GM12878 (cell line): ENCODE results near the gene TLE3. TPM values are rescaled to one million over a fixed set of nuclear protein-coding genes. Genes with fewer than 3 reads are reported as not detected.

Source experiments
- ASH2L ChIP-seq: fragments of 300-600, 200-600 bp; sonication (generic); IDR thresholded peaks from 2 replicates; pipeline ENCODE4 v1.6.1; 2017; ENCODE audit warnings: low read depth, mild to moderate bottlenecking, borderline replicate concordance
- CREB1 ChIP-seq: IDR thresholded peaks from 2 replicates; pipeline ENCODE4 v1.6.1; 2012; ENCODE audit warnings: low read depth, mild to moderate bottlenecking, inconsistent platforms
- EP300 ChIP-seq, 2 experiments: fragments of 150-350 bp in 1 of 2; IDR thresholded peaks; 2 replicates each; pipeline ENCODE4 v1.6.1; 2011 to 2012; ENCODE audit warnings: low read depth in 2 of 2, low read length in 2 of 2, borderline replicate concordance in 1 of 2, improper control_type of control experiment in 1 of 2, inconsistent platforms in 1 of 2; ENCODE audit not compliant: control insufficient read depth in 1 of 2
- ESRRA ChIP-seq: IDR thresholded peaks from 2 replicates; pipeline ENCODE4 v1.6.1; 2012; ENCODE audit warnings: mild to moderate bottlenecking, low read length, improper control_type of control experiment
- GABPA ChIP-seq: IDR thresholded peaks from 2 replicates; pipeline ENCODE4 v1.6.1; 2014; ENCODE audit warnings: antibody characterized with exemption, low read depth, mild to moderate bottlenecking, inconsistent platforms
- IKZF1 ChIP-seq: fragments of 450-650 bp; conservative IDR thresholded peaks from 2 replicates; pipeline ENCODE4 v1.6.1; 2017; ENCODE audit warnings: antibody characterized with exemption, mild to moderate bottlenecking
- MEF2B ChIP-seq: fragments of 450-650 bp; IDR thresholded peaks from 2 replicates; pipeline ENCODE4 v1.6.1; 2018; ENCODE audit warnings: mild to moderate bottlenecking, moderate library complexity; ENCODE audit not compliant: partially characterized antibody, poor library complexity, severe bottlenecking
- MYC ChIP-seq: IDR thresholded peaks from 2 replicates; pipeline ENCODE4 v1.6.1; 2011; ENCODE audit warnings: mild to moderate bottlenecking, low read length, moderate library complexity, inconsistent platforms; ENCODE audit not compliant: insufficient read depth, insufficient replicate concordance, insufficient read length, severe bottlenecking
- SPI1 ChIP-seq: IDR thresholded peaks from 2 replicates; pipeline ENCODE4 v1.6.1; 2011; ENCODE audit warnings: low read depth, mild to moderate bottlenecking, low read length, moderate library complexity, borderline replicate concordance; ENCODE audit not compliant: insufficient read depth
- STAT3 ChIP-seq: IDR thresholded peaks from 2 replicates; pipeline ENCODE4 v1.6.1; 2011; ENCODE audit warnings: low read depth, low read length, improper control_type of control experiment
- TCF3 ChIP-seq: IDR thresholded peaks from 2 replicates; pipeline ENCODE4 v1.6.1; 2012; ENCODE audit warnings: low read depth, mild to moderate bottlenecking, low read length, borderline replicate concordance; ENCODE audit not compliant: insufficient read depth
- ZZZ3 ChIP-seq: IDR thresholded peaks from 2 replicates; pipeline ENCODE4 v1.6.1; 2011; ENCODE audit warnings: low read depth; ENCODE audit not compliant: control insufficient read depth, insufficient read length
- polyA plus RNA-seq, 11 experiments: library from polyadenylated mRNA; depleted of rRNA in 4 of 11; unstranded in 6 of 11; stranded (reverse) in 5 of 11; fragments of >200 nt; fragmentation: Nextera tagmentation in 4 of 11; fragmentation: Illumina TruSeq in 1 of 11; extraction: Ambion mirVana in 4 of 11; extraction: Trizol in 1 of 11; gene quantifications; 1 replicate in 1 of 11; 2 replicates in 10 of 11; pipeline versions ENCODE4 v1.2.1 to v1.2.3, GENCODE V29; 2011 to 2016; ENCODE audit warnings: inconsistent platforms in 2 of 11, missing spikeins in 2 of 11, low read depth in 1 of 11
- total RNA-seq, 4 experiments: library from RNA; depleted of rRNA in 3 of 4; stranded (reverse); fragments of >200 nt in 3 of 4; fragmentation: Illumina TruSeq in 1 of 4; extraction: Trizol in 1 of 4; gene quantifications; 2 replicates each; pipeline versions ENCODE4 v1.2.1 to v1.2.3, GENCODE V29; 2013 to 2021
- TF ChIP-seq, protein P1 (sequence below): fragments of 450-650 bp; IDR thresholded peaks from 2 replicates; pipeline ENCODE4 v1.6.1; 2017; ENCODE audit warnings: mild to moderate bottlenecking, moderate library complexity
- TF ChIP-seq, protein P2 (sequence below): IDR thresholded peaks from 2 replicates; pipeline ENCODE4 v1.6.1; 2012; ENCODE audit warnings: low read depth, low read length, improper control_type of control experiment
- TF ChIP-seq, protein P3 (sequence below): fragments of 450-650 bp; IDR thresholded peaks from 2 replicates; pipeline ENCODE4 v1.6.1; 2017; ENCODE audit warnings: antibody characterized with exemption, mild to moderate bottlenecking, moderate library complexity
- TF ChIP-seq, protein P4 (sequence below): IDR thresholded peaks from 2 replicates; pipeline ENCODE4 v1.6.1; 2011; ENCODE audit warnings: mild to moderate bottlenecking, low read depth, low read length, moderate library complexity; ENCODE audit not compliant: insufficient replicate concordance
- TF ChIP-seq, protein P5 (sequence below): fragments of 450-650 bp; IDR thresholded peaks from 2 replicates; pipeline ENCODE4 v1.6.1; 2017; ENCODE audit warnings: mild to moderate bottlenecking, moderate library complexity

TLE3 gene
- total and polyA plus RNA-seq, 10 of the 15 experiments (the other 5 are each of a cell fraction or from before 2014, with no cell fraction given) = 1.2 to 65.5 (median 9.7) TPM

DNA sequence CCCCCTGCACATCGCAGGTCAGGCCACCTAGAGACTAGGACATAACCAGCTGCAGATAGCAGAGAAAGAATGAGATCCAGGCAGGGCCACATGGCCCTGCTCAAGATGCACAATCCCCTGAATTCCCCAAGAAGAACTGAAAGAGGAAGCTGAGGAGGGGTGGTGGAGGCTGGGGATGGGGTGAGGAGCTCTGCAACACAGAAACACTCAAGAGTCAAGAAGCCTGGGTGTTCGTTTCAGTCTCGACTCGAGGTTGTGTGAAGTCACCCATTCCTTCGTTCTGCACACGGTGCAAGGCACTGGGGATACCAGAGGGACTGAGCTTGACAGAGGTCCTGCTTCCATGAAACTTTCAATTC, 62.0 kb downstream of the TLE3 start (continued):
- TF ChIP-seq, protein P1, sequence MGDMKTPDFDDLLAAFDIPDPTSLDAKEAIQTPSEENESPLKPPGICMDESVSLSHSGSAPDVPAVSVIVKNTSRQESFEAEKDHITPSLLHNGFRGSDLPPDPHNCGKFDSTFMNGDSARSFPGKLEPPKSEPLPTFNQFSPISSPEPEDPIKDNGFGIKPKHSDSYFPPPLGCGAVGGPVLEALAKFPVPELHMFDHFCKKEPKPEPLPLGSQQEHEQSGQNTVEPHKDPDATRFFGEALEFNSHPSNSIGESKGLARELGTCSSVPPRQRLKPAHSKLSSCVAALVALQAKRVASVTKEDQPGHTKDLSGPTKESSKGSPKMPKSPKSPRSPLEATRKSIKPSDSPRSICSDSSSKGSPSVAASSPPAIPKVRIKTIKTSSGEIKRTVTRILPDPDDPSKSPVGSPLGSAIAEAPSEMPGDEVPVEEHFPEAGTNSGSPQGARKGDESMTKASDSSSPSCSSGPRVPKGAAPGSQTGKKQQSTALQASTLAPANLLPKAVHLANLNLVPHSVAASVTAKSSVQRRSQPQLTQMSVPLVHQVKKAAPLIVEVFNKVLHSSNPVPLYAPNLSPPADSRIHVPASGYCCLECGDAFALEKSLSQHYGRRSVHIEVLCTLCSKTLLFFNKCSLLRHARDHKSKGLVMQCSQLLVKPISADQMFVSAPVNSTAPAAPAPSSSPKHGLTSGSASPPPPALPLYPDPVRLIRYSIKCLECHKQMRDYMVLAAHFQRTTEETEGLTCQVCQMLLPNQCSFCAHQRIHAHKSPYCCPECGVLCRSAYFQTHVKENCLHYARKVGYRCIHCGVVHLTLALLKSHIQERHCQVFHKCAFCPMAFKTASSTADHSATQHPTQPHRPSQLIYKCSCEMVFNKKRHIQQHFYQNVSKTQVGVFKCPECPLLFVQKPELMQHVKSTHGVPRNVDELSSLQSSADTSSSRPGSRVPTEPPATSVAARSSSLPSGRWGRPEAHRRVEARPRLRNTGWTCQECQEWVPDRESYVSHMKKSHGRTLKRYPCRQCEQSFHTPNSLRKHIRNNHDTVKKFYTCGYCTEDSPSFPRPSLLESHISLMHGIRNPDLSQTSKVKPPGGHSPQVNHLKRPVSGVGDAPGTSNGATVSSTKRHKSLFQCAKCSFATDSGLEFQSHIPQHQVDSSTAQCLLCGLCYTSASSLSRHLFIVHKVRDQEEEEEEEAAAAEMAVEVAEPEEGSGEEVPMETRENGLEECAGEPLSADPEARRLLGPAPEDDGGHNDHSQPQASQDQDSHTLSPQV = no peak
- TF ChIP-seq MYC = no peak
- TF ChIP-seq, protein P2, sequence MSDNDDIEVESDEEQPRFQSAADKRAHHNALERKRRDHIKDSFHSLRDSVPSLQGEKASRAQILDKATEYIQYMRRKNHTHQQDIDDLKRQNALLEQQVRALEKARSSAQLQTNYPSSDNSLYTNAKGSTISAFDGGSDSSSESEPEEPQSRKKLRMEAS = peak; percentile 66
- no peak for TF ChIP-seq MEF2B
- TF ChIP-seq SPI1 = peak; percentile 75
- no peak for TF ChIP-seq TCF3
- TF ChIP-seq, protein P3, sequence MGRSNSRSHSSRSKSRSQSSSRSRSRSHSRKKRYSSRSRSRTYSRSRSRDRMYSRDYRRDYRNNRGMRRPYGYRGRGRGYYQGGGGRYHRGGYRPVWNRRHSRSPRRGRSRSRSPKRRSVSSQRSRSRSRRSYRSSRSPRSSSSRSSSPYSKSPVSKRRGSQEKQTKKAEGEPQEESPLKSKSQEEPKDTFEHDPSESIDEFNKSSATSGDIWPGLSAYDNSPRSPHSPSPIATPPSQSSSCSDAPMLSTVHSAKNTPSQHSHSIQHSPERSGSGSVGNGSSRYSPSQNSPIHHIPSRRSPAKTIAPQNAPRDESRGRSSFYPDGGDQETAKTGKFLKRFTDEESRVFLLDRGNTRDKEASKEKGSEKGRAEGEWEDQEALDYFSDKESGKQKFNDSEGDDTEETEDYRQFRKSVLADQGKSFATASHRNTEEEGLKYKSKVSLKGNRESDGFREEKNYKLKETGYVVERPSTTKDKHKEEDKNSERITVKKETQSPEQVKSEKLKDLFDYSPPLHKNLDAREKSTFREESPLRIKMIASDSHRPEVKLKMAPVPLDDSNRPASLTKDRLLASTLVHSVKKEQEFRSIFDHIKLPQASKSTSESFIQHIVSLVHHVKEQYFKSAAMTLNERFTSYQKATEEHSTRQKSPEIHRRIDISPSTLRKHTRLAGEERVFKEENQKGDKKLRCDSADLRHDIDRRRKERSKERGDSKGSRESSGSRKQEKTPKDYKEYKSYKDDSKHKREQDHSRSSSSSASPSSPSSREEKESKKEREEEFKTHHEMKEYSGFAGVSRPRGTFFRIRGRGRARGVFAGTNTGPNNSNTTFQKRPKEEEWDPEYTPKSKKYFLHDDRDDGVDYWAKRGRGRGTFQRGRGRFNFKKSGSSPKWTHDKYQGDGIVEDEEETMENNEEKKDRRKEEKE = no peak
- 0 out of 4 replicates have a peak, but pooled peaks of 1 of the 2 experiments have one; percentile 22 for TF ChIP-seq EP300 (IDR thresholded peaks at IDR 0.05; ENCODE audit: borderline replicate concordance in 1 of 2, control insufficient read depth in 1 of 2, low read depth in 2 of 2, low read length in 2 of 2)
- no peak for TF ChIP-seq ZZZ3
- TF ChIP-seq CREB1 = no peak
- TF ChIP-seq IKZF1 = peak; percentile 69
- TF ChIP-seq, protein P4, sequence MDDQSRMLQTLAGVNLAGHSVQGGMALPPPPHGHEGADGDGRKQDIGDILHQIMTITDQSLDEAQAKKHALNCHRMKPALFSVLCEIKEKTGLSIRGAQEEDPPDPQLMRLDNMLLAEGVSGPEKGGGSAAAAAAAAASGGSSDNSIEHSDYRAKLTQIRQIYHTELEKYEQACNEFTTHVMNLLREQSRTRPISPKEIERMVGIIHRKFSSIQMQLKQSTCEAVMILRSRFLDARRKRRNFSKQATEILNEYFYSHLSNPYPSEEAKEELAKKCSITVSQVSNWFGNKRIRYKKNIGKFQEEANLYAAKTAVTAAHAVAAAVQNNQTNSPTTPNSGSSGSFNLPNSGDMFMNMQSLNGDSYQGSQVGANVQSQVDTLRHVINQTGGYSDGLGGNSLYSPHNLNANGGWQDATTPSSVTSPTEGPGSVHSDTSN = no peak
- no peak for TF ChIP-seq GABPA
- TF ChIP-seq ASH2L = no peak
- TF ChIP-seq ESRRA = no peak
- TF ChIP-seq, protein P5, sequence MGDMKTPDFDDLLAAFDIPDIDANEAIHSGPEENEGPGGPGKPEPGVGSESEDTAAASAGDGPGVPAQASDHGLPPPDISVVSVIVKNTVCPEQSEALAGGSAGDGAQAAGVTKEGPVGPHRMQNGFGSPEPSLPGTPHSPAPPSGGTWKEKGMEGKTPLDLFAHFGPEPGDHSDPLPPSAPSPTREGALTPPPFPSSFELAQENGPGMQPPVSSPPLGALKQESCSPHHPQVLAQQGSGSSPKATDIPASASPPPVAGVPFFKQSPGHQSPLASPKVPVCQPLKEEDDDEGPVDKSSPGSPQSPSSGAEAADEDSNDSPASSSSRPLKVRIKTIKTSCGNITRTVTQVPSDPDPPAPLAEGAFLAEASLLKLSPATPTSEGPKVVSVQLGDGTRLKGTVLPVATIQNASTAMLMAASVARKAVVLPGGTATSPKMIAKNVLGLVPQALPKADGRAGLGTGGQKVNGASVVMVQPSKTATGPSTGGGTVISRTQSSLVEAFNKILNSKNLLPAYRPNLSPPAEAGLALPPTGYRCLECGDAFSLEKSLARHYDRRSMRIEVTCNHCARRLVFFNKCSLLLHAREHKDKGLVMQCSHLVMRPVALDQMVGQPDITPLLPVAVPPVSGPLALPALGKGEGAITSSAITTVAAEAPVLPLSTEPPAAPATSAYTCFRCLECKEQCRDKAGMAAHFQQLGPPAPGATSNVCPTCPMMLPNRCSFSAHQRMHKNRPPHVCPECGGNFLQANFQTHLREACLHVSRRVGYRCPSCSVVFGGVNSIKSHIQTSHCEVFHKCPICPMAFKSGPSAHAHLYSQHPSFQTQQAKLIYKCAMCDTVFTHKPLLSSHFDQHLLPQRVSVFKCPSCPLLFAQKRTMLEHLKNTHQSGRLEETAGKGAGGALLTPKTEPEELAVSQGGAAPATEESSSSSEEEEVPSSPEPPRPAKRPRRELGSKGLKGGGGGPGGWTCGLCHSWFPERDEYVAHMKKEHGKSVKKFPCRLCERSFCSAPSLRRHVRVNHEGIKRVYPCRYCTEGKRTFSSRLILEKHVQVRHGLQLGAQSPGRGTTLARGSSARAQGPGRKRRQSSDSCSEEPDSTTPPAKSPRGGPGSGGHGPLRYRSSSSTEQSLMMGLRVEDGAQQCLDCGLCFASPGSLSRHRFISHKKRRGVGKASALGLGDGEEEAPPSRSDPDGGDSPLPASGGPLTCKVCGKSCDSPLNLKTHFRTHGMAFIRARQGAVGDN = peak; percentile 24; the same call in 1 of the 2 replicates
- no peak for TF ChIP-seq STAT3
